Stimulated activated CD8-positive, alpha-beta memory T cell treated with anti-CD3 and anti-CD28 coated beads, Interleukin-12 subunit alpha, Interleukin-12 subunit beta, amount 100 ng/mL, for 24 hours (primary cell): Measurements from ENCODE around the gene RPRD2.
A peak's percentile ranks its signal among the peaks of the same experiment; 100 is the strongest.
"Not testable (repeated sequence)": the region's sequence is repeated elsewhere in the genome, so short reads cannot be mapped to it uniquely, and the experiment has no call there.

ENCODE experiments used
- DNase-seq: peaks from one replicate; pipeline ENCODE4 v3.0.0-alpha.2; 2020; ENCODE audit errors: extremely low read depth

RPRD2 gene

DNA sequence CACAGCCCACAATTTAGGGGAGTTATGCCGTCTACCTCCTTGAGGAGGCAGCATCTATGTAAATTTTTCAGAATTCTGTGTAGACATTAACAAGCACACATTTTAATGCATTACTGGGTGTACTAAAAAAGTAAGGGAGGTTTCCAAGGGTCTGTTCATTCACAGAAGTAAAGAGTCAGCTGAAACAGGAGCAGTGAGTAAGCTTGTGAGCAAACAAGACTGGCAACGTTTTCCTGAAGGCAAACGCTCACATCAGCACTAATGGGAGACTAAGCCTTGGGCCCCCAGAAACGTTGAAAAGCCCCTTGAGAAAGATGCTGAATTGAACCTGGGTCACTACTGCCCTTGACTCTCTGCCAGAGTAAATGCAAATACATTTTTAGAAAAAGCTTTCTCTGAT is 25.7 kb downstream of the RPRD2 start:
- no peak for DNase-seq

DNA sequence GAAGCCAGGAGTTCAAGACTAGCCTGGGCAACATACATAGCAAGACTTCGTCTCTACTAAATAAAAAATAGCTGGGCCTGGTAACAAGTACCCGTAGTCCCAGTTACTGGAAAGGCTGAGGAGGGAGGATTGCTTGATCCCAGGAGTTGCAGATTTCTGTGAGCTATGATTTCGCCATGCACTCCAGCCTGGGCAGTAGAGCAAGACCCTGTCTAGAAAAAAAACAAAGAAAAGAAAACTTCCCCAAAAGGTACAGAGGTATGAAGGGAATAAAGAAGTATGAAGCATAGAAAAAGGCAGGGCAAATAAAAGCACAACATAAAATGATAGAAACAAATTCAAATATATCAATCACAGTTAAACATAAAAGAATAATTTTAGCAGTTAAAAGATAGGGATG is 28.7 kb downstream of the RPRD2 start:
- DNase-seq = no peak

DNA sequence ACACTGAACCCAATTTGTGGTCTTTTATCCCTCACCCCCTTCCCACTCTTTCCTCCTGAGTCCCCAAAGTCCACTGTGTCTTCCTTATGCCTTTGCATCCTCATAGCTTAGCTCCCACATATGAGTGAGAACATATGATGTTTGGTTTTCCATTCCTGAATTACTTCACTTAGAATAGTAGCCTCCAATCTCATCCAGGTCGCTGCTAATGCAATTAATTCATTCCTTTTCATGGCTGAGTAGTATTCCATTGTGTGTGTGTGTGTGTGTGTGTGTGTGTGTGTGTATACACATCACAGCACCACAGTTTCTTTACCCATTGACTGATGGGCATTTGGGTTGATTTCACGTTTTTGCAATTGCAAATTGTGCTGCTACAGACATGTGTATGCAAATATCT is 31.2 kb downstream of the RPRD2 start:
- DNase-seq = not testable (repeated sequence)

DNA sequence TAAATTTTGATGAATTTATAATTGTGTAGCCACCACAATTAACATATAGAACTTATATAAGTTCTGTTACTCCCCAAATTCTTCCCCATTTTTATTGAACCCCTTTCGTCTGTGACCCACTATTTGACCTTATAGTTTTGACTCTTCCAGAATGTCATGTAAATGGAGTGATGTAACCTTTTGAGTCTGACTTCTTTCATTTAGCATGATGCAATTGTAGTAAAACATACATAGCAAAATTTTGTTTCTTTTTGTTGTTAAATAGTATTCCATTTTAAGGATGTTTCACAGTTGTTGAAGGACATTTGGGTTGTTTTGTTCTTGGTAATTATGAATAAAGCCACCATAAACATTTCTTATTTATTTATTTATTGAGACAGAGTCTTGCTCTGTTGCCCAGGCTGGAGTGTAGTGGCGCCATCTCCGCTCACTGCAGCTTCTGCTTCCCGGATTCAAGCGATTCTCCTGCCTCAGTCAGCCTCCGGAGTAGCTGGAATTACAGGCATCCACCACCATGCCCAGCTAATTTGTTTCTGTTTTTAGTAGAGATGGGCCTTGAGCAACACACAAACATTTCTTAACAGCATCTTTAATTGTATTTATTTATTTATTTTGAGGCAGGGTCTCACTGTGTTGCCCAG is 33.6 kb downstream of the RPRD2 start:
- DNase-seq = no peak

DNA sequence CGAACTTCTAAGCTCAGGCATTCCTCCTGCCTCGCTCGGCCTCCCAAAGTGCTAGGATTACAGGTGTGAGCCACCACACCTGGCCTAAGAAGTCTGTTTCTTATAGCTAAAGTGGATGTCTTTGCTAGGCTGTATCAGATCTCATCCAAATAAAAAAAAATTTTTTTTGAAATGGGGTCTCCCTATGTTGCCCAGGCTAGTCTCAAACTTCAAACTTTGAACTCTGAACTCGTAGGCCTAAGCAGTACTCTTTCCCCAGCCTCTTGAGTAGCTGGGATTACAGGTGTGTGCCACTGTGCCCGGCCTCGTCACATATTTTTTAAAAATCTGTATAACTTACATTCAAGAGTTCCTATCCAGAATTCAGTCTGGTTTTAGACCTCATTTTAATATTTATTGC is 40.5 kb downstream of the RPRD2 start:
- DNase-seq = no peak

DNA sequence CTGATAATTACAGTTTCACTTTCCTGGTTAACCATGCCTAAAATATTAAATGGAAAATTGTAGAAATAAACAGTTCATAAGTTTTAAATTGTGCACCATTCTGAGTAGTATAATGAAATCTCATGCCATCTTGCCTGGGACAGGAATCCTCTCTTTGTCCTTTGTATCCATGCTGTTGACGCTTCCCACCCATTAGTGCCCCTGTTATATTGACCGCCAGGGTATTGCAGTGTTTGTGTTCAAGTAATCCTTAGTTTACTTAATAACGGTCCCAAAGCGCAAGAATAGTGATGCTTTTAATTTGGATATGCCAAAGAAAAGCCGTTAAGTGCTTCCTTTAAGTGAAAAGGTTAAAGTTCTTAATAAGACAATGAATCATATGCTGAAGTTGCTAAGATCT is 41.7 kb downstream of the RPRD2 start:
- DNase-seq = no peak

DNA sequence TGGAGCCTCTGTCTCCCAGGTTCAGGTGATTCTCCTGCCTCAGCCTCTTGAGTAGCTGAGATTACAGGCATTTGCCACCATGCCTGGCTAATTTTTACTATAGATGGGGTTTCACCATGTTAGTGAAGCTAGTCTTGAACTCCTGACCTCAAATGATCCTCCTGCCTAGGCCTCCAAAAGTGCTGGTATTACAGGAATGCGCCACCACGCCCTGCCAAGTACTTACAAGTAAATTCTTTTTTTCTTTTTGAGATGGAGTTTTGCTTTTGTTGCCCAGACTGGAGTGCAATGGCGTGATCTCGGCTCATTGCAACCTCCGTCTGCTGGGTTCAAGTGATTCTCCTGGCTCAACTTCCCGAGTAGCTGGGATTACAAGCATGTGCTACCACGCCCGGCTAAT is 42.5 kb downstream of the RPRD2 start:
- no peak for DNase-seq

DNA sequence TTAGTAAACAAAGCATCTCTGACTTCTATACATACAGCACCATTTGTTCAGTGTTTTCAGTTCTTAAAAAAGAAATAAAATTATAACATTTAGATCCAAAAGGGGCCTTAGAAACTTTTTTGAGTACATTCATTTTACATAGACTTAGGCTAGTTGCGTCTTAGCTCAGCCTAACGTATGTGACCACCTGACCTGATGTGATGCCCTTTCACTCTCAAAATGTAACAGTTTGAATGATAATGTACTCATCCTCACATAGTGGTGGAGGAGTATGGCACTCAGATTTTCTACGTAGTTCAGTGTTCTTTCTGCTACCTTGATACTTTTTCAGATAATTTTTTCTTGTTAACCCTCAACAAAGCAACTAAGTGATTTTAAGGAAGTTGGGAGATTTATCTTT is 43.4 kb downstream of the RPRD2 start:
- no peak for DNase-seq

DNA sequence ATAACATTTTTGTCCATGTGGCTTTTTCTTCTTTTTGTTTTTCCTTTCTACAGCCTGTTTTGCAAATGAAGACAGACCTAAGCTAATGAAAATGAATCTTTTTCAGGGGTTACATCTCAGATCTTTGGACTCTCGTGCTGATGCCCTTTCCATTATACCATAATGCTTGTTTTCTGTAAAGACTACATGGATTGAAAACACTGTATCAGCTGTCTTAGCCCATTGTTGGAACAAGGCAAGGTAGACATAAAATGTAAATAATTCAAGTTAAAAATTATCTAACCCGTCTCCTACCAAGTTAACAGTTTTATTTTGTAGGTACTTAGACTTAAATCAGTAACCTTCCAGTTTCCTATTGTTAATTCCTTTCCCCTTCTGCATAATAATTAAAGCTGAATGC is 44.9 kb downstream of the RPRD2 start:
- no peak for DNase-seq

DNA sequence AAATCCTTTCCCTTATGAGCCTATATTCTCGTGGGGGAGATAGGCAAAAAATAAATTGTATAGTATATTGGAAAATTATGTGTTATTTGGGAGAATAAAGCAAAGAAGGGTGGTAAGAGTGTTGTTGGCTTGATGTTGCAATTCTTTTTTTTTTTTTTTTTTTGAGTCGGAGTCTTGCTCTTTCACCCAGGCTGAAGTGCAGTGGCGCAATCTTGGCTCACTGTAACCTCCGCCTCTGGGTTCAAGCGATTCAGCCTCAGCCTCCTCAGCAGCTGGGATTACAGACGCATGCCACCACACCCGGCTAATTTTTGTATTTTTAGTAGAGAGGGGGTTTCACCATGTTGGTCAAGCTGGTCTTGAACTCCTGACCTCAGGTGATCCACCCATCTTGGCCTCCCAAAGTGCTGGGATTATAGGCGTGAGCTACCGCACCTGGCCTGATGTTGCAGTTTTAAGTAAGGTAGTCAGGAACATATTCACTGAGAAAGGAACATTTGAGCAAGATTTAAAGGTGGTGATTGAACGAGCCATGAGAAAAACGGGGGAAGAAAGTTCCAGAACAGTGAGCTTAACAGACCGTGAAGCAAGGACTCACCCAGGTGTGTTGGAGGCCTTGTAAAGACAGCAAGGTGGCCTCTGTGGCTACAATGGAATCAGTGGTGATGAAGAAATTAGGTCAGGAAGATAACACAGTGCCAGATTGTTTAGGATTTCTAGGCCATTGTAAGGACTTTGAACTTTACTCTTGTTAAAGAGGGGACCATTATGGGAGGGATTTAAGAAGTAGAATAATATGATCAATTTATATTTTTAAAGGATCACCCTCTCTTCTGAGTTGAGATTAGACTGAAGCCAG is 45.8 kb downstream of the RPRD2 start:
- DNase-seq = no peak

DNA sequence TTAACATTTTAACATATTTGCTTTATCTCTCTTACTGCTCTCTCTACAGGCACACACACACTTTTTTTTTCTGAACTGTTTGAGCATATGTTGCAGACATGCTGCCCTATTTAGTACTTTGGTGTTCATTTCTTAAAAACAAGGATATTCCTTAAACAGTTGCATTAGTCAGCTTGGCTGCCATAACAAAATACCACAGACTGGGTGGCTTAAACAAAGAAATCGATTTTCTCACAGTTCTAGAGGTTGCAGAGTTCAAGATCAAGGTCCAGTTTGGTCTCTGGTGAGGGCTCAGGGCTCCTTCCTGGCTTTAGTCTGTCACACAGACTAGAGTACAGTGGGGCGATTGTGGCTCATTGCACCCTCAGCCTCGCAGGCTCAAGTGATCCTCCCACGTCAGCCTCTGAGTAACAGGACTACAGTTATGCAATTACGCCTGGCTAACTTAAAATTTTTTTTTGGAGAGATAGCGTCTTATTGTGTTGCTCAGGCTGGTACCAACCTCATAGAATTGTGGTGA is 46.7 kb downstream of the RPRD2 start:
- no peak for DNase-seq

DNA sequence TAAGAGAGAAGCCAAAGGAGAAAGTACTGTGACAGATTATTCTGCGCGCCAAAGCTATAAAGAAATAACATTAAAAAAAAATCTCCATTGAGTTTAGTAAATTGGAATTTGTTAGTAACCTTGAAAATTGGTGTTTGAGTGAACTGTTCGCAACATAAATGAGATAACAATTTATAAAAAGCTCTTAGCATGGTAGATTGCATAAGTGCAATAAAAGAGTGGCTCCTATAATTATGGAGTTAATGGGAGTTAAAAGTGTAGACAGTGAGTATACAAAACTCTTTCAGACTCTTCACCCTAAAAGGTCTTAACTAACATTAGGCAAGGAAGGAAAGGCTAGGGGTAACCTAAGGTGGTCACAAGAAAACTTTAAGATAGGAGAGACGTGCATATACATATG is 50.6 kb downstream of the RPRD2 start:
- DNase-seq = no peak

DNA sequence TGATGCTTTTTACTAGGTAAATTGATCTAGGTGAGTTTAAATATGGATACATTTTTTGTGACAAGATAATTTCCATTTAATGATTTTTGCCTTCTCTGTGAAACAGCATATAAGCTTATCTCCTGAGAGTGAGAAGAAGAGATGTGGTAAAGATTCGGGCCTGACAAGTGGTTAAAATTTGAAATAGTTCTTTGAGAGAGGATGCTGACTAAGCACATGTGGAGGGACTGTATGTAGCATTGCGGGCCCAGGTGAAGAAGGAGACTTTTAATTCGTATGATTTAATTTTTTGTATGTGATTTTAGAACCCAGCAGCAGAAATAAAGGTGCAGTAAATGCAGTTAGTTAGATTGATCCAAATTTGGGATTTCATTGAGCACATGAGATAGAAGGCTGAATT is 51.9 kb downstream of the RPRD2 start:
- no peak for DNase-seq

DNA sequence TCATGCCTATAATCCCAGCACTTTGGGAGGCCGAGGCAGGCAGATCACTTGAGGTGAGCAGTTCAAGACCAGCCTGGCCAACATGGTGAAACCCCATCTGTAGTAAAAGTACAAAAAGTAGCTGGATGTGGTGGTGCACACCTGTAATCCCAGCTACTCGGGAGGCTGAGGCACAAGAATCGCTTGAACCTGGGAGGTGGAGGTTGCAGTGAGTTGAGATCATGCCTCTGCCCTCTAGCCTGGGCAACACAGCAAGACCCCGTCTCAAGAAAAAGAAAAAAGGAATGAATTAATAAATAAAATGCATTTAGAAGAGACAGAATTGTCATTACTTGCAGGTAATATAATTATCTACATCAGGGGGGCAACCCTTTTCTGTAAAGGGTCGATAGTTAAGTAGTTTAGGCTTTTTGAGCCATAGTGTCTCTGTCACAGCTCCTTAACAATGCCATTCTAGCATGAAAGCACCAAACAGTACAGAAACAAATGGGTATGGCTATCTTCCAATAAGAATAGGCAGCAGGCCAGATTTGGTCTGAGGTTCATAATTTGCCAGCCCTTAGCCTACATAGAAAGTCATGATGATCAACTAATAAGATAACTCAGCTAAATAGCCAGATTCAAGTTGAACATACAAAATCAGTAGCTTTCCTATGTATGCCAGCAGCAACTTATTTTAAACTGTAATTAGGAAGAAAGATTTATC is 56.8 kb downstream of the RPRD2 start:
- no peak for DNase-seq

DNA sequence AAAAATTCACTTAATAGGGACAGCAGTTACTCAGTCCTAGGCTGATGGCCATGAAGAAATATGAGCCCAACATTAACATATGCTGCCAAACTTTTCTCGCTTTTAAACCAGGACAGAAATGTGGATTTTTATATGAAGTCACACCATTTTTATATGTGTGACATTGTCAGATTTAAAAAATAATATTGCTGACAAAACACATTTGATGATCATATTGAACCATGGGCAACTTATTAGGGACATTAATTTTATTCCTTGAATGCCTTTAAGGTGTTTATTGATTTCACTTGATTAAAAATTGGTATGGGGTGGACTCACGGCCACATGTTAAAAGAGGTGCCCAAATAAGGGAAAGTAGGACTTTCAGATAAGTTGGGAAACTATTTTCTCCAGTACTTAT is 58.6 kb downstream of the RPRD2 start:
- no peak for DNase-seq

DNA sequence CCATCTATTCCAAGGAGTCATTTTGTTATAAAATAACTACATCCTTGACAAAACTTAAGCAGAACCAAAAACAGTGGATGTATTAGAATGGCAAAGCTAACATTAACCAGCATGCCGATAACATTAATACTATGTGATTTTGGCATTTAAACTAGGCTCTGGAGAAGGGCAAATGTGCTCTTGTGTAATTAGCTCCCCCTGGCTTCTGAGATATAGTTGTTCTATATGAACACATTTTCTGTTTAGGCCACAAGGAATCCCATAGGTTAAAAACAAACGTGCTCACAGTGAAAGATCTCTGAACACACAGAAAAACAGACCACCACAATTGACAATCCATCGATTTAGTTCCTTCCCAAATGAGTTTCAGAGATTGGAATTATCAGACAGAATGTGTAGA is 65.9 kb downstream of the RPRD2 start:
- no peak for DNase-seq

DNA sequence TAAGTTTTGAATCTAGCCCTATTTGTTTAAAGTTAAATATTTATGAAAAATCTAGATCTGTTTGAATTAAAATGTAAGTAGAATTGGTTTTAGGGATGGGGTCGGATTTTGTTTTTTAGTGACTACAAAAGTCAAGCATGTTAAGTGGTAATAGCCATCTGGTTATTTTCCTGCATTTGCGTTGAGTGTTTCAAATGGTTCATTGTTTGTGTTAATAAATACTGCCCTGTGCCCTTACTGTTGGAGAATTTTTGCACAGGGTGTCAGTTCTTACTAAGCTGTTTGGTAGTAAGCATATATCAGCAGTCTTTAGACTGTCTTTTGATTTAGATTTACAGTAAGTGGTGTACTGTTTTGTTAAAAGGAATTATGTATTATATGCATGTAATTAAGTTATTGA is 77.2 kb downstream of the RPRD2 start:
- no peak for DNase-seq

DNA sequence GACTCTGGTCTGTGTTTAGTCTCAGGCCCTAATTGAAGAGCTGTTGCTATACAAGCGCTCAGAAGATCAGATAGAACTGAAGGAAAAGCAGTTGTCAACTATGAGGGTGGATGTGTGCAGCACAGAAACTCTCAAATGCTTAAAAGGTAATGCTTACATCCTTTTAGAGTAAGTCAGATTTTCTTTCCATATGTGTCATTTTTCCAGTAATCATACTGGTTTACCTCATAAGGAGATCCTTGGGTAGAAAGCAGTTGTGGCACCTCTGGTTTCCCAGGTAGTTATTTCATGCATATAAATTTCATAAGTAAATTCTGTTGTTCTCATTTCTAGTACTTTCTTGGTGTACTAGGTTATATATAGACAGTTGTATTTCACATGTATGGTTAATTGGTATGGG is 80.3 kb downstream of the RPRD2 start:
- no peak for DNase-seq

DNA sequence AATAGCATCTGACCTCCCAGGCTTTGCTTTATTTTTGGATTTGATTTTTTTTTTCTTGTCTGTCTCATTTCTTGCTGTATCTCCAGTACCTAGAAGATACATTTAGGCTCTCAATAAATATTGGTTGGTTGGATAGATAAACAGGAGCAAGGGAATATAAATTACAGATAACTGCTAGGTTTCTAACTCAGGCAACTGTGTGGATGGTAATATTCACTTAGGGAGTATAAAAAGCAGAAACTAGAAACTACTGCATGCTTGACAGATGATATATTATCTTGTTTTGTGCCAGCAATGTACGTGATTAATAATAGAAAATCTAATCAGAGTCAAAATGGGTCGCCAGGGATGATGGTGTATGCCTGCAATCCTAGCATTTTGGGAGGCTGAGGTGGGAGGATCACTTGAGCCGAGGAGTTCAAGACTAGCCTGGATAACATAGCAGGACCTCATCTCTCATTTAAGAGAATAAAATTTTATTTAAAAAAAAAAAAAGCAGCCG is 92.2 kb downstream of the RPRD2 start:
- no peak for DNase-seq

DNA sequence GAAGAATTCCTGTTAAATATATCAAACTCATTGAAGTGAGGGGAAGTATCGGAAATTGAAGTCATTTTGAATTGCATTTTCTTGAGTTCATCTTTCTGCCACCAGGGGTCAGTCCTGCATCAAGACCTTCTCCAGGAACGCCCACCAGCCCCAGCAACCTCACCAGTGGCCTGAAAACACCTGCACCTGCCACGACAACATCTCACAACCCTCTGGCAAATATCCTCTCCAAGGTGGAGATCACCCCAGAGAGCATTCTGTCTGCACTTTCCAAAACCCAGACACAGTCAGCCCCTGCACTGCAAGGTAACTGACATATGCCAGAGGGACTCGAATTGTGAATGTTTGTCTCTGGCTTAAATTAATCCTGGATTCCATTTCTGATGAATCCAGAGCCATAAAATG is 100.5 kb downstream of the RPRD2 start:
- peak; percentile 35 for DNase-seq

DNA sequence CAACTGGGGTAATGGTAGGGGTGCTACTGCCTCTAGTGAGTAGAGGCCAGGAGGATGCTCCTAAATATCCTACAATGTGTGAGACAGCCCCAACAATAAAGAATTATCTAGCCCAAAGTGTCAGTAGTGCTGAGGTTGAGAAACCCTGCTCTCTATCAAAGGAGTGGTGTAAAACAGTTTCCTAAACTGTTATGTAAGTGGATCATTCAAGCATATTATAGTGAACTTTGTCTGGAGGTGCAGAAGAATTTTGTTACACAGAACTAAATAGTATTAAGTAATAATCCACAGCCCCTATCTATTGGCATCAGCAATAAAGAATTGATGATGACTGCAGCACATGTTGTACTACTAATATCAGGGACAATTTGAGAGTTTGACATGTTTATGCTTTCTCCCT is 103.0 kb downstream of the RPRD2 start:
- no peak for DNase-seq

DNA sequence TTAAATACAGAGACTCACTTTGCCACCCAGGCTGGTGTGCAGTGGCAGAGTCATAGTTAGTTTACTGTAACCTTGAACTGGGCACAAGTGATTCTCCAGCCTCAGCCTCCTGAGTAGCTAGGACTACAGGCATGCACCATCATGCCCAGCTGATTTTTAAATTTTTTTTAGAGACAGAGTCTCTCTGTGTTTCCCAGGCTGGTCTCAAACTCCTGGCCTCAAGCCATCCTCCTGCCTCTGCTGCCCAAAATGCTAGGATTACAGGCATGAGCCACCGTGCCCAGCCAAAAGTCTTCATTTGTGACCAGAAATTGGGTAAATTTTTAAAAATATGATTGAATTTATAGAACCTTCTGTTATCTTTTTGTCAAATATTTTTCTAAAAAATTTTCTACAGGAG is 105.3 kb downstream of the RPRD2 start:
- no peak for DNase-seq
